K562 (cell line): Measurements from ENCODE around the gene OR7C2. TPM values are rescaled to one million over a fixed set of nuclear protein-coding genes. Genes with fewer than 3 reads are reported as not detected.

Experiments
- ATAC-seq: fragments of 200-7000 bp; cut with Tn5 transposase; 3 replicates; pipeline ENCODE4 v1.9.1; 2020; ENCODE audit warnings: moderate library complexity
- BruUV-seq: library from RNA; stranded (reverse); fragments of 400-500 nt; replicated peaks from 2 replicates; lab custom pipeline; 2021; lab: Mats Ljungman, UMichigan
- CTCF ChIA-PET: fragments of 300-600 bp; formaldehyde crosslinking; extraction: SDS; loops from one replicate; lab custom pipeline; 2021; ENCODE audit warnings: low intra/inter-chr PET ratio; lab: Yijun Ruan, JAX
- POLR2A ChIA-PET: fragments of 300-600, 350-650 bp; sonication (Branson Sonifier 250); formaldehyde crosslinking; extraction: SDS; loops from one replicate; lab custom pipeline; 2021; ENCODE audit warnings: antibody characterized with exemption, inconsistent platforms; lab: Yijun Ruan, JAX
- DNase-seq, 4 experiments: peaks; one replicate each; pipeline versions ENCODE4 v3.0.0 to v3.0.0-alpha.2; 2011 to 2018; ENCODE audit warnings: low spot score in 3 of 4, mixed read lengths in 3 of 4; ENCODE audit errors: extremely low read depth in 1 of 4
- FAIRE-seq: peaks from 2 replicates; lab custom pipeline; 2011; peaks lifted over from hg19 to GRCh38; lab: Jason Lieb, UNC
- H2AFZ ChIP-seq: 2 replicates; pipeline ENCODE4 v1.6.0; 2011; ENCODE audit warnings: low read depth, low read length, control low read depth, inconsistent platforms
- H3K27ac ChIP-seq: fragments of 200-600 bp; 3 replicates; pipeline ENCODE4 v1.8.0; 2011; ENCODE audit warnings: low read depth, mild to moderate bottlenecking, control low read depth, inconsistent platforms, low read length, moderate library complexity, mixed read lengths; ENCODE audit errors: extremely low read depth
- H3K27me3 ChIP-seq, 2 experiments: fragments of 300-600 bp in 1 of 2; 2 replicates in 1 of 2; 3 replicates in 1 of 2; pipeline versions ENCODE4 v1.6.0 to v1.8.0; 2011; ENCODE audit warnings: inconsistent platforms in 2 of 2, low read length in 2 of 2, mild to moderate bottlenecking in 1 of 2, mixed read lengths in 1 of 2, moderate library complexity in 1 of 2; ENCODE audit not compliant: control insufficient read depth in 2 of 2, insufficient read depth in 2 of 2
- H3K36me3 ChIP-seq: fragments of 300-600 bp; 3 replicates; pipeline ENCODE4 v1.8.0; 2011; ENCODE audit warnings: mild to moderate bottlenecking, low read length, inconsistent platforms; ENCODE audit not compliant: control insufficient read depth, insufficient read depth
- H3K4me1 ChIP-seq, 2 experiments: fragments of 200-600 bp in 1 of 2; replicated peaks in 1 of 2; 2 replicates in 1 of 2; 3 replicates in 1 of 2; pipeline versions ENCODE4 v1.5.1 to v1.8.0; 2011; ENCODE audit warnings: inconsistent platforms in 2 of 2, low read length in 2 of 2, mild to moderate bottlenecking in 1 of 2, mixed read lengths in 1 of 2, moderate library complexity in 1 of 2; ENCODE audit not compliant: control insufficient read depth in 2 of 2, insufficient read depth in 2 of 2
- H3K4me2 ChIP-seq: 2 replicates; pipeline ENCODE4 v1.6.1; 2011; ENCODE audit warnings: low read length, control low read depth, inconsistent platforms, mixed read lengths; ENCODE audit not compliant: insufficient read depth
- H3K4me3 ChIP-seq: fragments of 200-600 bp; sonication (generic), shearing (Covaris generic); 2 replicates; pipeline ENCODE4 v1.5.1; 2016; ENCODE audit warnings: control low read depth, inconsistent platforms
- H3K79me2 ChIP-seq: fragments of 200-600 bp; 3 replicates; pipeline ENCODE4 v1.8.0; 2011; ENCODE audit warnings: low read length, inconsistent platforms; ENCODE audit not compliant: control insufficient read depth, insufficient read depth
- H3K9ac ChIP-seq, 2 experiments: 2 replicates each; pipeline versions ENCODE4 v1.6.0 to v1.6.1; 2011; ENCODE audit warnings: low read depth in 2 of 2, low read length in 2 of 2, control low read depth in 1 of 2, inconsistent platforms in 1 of 2, mild to moderate bottlenecking in 1 of 2, mixed read lengths in 1 of 2; ENCODE audit not compliant: insufficient read depth in 1 of 2
- H3K9me1 ChIP-seq: one replicate; pipeline ENCODE4 v1.6.0; 2011; ENCODE audit warnings: inconsistent platforms, mild to moderate bottlenecking, low read length, moderate library complexity; ENCODE audit not compliant: control insufficient read depth, insufficient read depth
- H3K9me3 ChIP-seq: replicated peaks from 2 replicates; pipeline ENCODE4 v1.5.1; 2011; ENCODE audit warnings: low read depth, low read length, inconsistent platforms; ENCODE audit not compliant: control insufficient read depth, insufficient read depth
- H4K20me1 ChIP-seq: replicated peaks from 2 replicates; pipeline ENCODE4 v1.6.1; 2011; ENCODE audit warnings: low read length, inconsistent platforms, mixed read lengths; ENCODE audit not compliant: control insufficient read depth, insufficient read depth
- CHD2 ChIP-seq: IDR thresholded peaks from 2 replicates; pipeline ENCODE4 v1.6.1; 2011; ENCODE audit warnings: low read depth, low read length
- HDGF ChIP-seq: fragments of 450-650 bp; IDR thresholded peaks from 2 replicates; pipeline ENCODE4 v1.6.1; 2016
- IFI16 ChIP-seq: fragments of 250-450 bp; sonication (Bioruptor Pico); IDR thresholded peaks from 2 replicates; pipeline ENCODE4 v2.1.2; 2022; ENCODE audit warnings: mild to moderate bottlenecking, inconsistent platforms
- L3MBTL2 ChIP-seq: fragments of 450-650 bp; IDR thresholded peaks from 2 replicates; pipeline ENCODE4 v1.6.1; 2016; ENCODE audit warnings: mild to moderate bottlenecking, moderate library complexity
- MCM5 ChIP-seq: fragments of 450-650 bp; IDR thresholded peaks from 2 replicates; pipeline ENCODE4 v1.6.1; 2016; ENCODE audit warnings: low read depth
- MTA3 ChIP-seq: fragments of 450-650 bp; formaldehyde crosslinking; IDR thresholded peaks from 2 replicates; pipeline ENCODE4 v1.6.1; 2017; ENCODE audit warnings: mild to moderate bottlenecking, borderline replicate concordance
- NR2C2 ChIP-seq, 2 experiments: fragments of 200-800 bp in 1 of 2; sonication (Bioruptor generic) in 1 of 2; sonication (generic) in 1 of 2; formaldehyde crosslinking in 1 of 2; IDR thresholded peaks; 2 replicates each; pipeline versions ENCODE4 v1.6.1 to v1.8.0; 2016 to 2022; ENCODE audit warnings: mild to moderate bottlenecking in 1 of 2, missing compliant biosample characterization in 1 of 2, missing genetic modification characterization in 1 of 2, missing genetic modification reagents in 1 of 2
- RBM25 ChIP-seq: fragments of 200-400 bp; formaldehyde crosslinking; IDR thresholded peaks from 2 replicates; pipeline ENCODE4 v1.6.1; 2018; ENCODE audit warnings: low read length, low read depth, moderate library complexity; ENCODE audit not compliant: severe bottlenecking
- STAT5A ChIP-seq: IDR thresholded peaks from 2 replicates; pipeline ENCODE4 v1.6.1; 2012; ENCODE audit warnings: low read length, inconsistent platforms, borderline replicate concordance
- TCFL5 ChIP-seq: fragments of 250-450 bp; sonication (Bioruptor Pico); conservative IDR thresholded peaks from 2 replicates; pipeline ENCODE4 v1.6.1; 2021; ENCODE audit warnings: mild to moderate bottlenecking, moderate library complexity, matching md5 sums
- ZNF124 ChIP-seq: sonication (generic); formaldehyde crosslinking; IDR thresholded peaks from 2 replicates; pipeline ENCODE4 v1.8.1; 2022; ENCODE audit warnings: missing genetic modification reagents
- ZNF184 ChIP-seq: sonication (generic); formaldehyde crosslinking; IDR thresholded peaks from 2 replicates; pipeline ENCODE4 v1.5.0; 2020; ENCODE audit warnings: missing genetic modification reagents
- ZNF217 ChIP-seq: sonication (generic); formaldehyde crosslinking; IDR thresholded peaks from 2 replicates; pipeline ENCODE4 v1.8.0; 2022; ENCODE audit warnings: mild to moderate bottlenecking, missing genetic modification reagents
- ZNF57 ChIP-seq: fragments of 450-650 bp; formaldehyde crosslinking; IDR thresholded peaks from 2 replicates; pipeline ENCODE4 v1.4.0; 2020; ENCODE audit warnings: mild to moderate bottlenecking, moderate library complexity
- ZNF778 ChIP-seq: fragments of 450-650 bp; formaldehyde crosslinking; IDR thresholded peaks from 2 replicates; pipeline ENCODE4 v1.4.0; 2020; ENCODE audit warnings: mild to moderate bottlenecking, moderate library complexity
- WGBS: fragments of 100-300 bp; shearing (Covaris generic); methylation state at CpG from one replicate; pipeline ENCODE4 v1.1.6; 2016; ENCODE audit warnings: low coverage, mixed read lengths; ENCODE audit not compliant: insufficient coverage; ENCODE audit errors: missing lambda C conversion rate; 5-methylcytosine and 5-hydroxymethylcytosine counted together
- in situ Hi-C: fragments of 300-500 bp; cut with MboI; formaldehyde crosslinking; loops from 4 replicates; pipeline ENCODE4 v1.15.0; 2018; ENCODE audit warnings: inconsistent platforms, mixed read lengths
- intact Hi-C: fragments of 100-400 bp; cut with micrococcal nuclease; formaldehyde crosslinking; loops from 2 replicates; pipeline ENCODE4 v1.14.2; 2022
- polyA plus RNA-seq, 8 experiments: library from polyadenylated mRNA; depleted of rRNA in 4 of 8; stranded (reverse) in 5 of 8; unstranded in 3 of 8; fragments of >200 nt; fragmentation: Nextera tagmentation in 2 of 8; fragmentation: Illumina TruSeq in 1 of 8; extraction: Ambion mirVana in 2 of 8; extraction: Trizol in 1 of 8; gene quantifications; 2 replicates each; pipeline versions ENCODE4 v1.2.1 to v1.2.3, GENCODE V29; 2011 to 2014; ENCODE audit warnings: inconsistent platforms in 1 of 8, missing spikeins in 1 of 8
- total RNA-seq, 7 experiments: library from RNA; depleted of rRNA in 6 of 7; stranded (reverse); fragments of >200 nt in 6 of 7; fragmentation: Illumina TruSeq in 2 of 7; extraction: Trizol in 2 of 7; gene quantifications; 2 replicates each; pipeline versions ENCODE4 v1.2.1 to v1.2.3, GENCODE V29; 2011 to 2021; ENCODE audit warnings: low replicate concordance in 1 of 7
- TF ChIP-seq, protein P1 (sequence below): IDR thresholded peaks from 3 replicates; pipeline ENCODE4 v1.6.1; 2011; ENCODE audit warnings: borderline replicate concordance, mild to moderate bottlenecking; ENCODE audit not compliant: insufficient read length, insufficient read depth
- TF ChIP-seq, protein P2 (sequence below), 2 experiments: fragments of 450-650 bp; IDR thresholded peaks; 2 replicates each; pipeline ENCODE4 v1.6.1; 2018; ENCODE audit warnings: mild to moderate bottlenecking in 2 of 2, low read depth in 1 of 2; ENCODE audit not compliant: partially characterized antibody in 2 of 2

The OR7C2 gene
- total and polyA plus RNA-seq, 9 of the 15 experiments (the other 6 are each of a cell fraction or from before 2014, with no cell fraction given), result not detected

DNA sequence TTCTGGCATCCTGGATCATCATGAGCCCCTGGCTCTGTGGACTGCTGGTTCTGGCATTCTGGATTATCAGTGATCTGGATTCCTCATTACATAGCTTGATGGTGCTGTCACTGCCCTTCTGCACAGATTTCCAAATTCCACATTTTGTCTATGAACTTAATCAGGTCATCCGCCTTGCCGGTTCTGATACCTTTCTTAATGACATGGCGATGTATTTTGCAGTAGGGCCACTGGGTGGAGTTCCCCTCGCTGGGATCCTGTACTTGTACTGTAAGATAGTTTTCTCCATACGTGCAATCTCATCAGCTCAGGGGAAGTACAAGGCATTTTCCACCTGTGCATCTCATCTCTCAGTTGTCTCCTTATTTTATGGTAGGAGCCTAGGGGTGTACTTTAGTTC is 24.4 kb upstream of the OR7C2 start:
- Histone ChIP-seq H3K4me1 (no peaks in the 10 kb centered on the region), H3K36me3 (no peaks in the 10 kb centered on the region), H3K4me2 (no peak overlapping the region), H3K27ac (no peak overlapping the region), H3K9ac (no peak overlapping the region), H3K4me3 (no peak overlapping the region), H3K79me2 (no peaks in the 10 kb centered on the region), H4K20me1 (no peaks in the 10 kb centered on the region), H3K9me3 (no peaks in the 10 kb centered on the region), H3K9me1 (no peaks in the 10 kb centered on the region), H3K27me3 (peaks cover 2 to 13% of the 10 kb centered on the region in 2 experiments; a peak in 4 of 5 replicates), H2AFZ (no peak overlapping the region)
- POLR2A ChIA-PET, result interaction anchor here (0.6 to 0.7 kb wide), 2 partner anchors 70 to 271 kb away, joined by 3 read pairs; no protein-coding TSS in a partner anchor
- ATAC-seq, result no peak
- no peak for DNase-seq
- CTCF ChIA-PET, result no interaction called here
- no peak for TF ChIP-seq MCM5
- TF ChIP-seq CHD2, result no peak
- no peak for TF ChIP-seq RBM25
- TF ChIP-seq ZNF124 (CRISPR knock-in tag), result no peak
- TF ChIP-seq ZNF57 (CRISPR knock-in tag), result no peak
- TF ChIP-seq ZNF184 (CRISPR knock-in tag), result no peak
- TF ChIP-seq NR2C2 (CRISPR knock-in tag; IDR thresholded peaks at IDR 0.05), result no peak
- no peak for TF ChIP-seq NR2C2 (tag; IDR thresholded peaks at IDR 0.05)
- TF ChIP-seq, protein P1, sequence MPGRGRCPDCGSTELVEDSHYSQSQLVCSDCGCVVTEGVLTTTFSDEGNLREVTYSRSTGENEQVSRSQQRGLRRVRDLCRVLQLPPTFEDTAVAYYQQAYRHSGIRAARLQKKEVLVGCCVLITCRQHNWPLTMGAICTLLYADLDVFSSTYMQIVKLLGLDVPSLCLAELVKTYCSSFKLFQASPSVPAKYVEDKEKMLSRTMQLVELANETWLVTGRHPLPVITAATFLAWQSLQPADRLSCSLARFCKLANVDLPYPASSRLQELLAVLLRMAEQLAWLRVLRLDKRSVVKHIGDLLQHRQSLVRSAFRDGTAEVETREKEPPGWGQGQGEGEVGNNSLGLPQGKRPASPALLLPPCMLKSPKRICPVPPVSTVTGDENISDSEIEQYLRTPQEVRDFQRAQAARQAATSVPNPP, result no peak
- TF ChIP-seq L3MBTL2, result no peak
- TF ChIP-seq ZNF778, result no peak
- TF ChIP-seq TCFL5 (CRISPR knock-in tag), result no peak
- no peak for TF ChIP-seq MTA3
- TF ChIP-seq IFI16 (CRISPR knock-in tag), result no peak
- no peak for TF ChIP-seq ZNF217
- TF ChIP-seq HDGF, result no peak
- TF ChIP-seq, protein P2, sequence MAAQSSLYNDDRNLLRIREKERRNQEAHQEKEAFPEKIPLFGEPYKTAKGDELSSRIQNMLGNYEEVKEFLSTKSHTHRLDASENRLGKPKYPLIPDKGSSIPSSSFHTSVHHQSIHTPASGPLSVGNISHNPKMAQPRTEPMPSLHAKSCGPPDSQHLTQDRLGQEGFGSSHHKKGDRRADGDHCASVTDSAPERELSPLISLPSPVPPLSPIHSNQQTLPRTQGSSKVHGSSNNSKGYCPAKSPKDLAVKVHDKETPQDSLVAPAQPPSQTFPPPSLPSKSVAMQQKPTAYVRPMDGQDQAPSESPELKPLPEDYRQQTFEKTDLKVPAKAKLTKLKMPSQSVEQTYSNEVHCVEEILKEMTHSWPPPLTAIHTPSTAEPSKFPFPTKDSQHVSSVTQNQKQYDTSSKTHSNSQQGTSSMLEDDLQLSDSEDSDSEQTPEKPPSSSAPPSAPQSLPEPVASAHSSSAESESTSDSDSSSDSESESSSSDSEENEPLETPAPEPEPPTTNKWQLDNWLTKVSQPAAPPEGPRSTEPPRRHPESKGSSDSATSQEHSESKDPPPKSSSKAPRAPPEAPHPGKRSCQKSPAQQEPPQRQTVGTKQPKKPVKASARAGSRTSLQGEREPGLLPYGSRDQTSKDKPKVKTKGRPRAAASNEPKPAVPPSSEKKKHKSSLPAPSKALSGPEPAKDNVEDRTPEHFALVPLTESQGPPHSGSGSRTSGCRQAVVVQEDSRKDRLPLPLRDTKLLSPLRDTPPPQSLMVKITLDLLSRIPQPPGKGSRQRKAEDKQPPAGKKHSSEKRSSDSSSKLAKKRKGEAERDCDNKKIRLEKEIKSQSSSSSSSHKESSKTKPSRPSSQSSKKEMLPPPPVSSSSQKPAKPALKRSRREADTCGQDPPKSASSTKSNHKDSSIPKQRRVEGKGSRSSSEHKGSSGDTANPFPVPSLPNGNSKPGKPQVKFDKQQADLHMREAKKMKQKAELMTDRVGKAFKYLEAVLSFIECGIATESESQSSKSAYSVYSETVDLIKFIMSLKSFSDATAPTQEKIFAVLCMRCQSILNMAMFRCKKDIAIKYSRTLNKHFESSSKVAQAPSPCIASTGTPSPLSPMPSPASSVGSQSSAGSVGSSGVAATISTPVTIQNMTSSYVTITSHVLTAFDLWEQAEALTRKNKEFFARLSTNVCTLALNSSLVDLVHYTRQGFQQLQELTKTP (IDR thresholded peaks at IDR 0.05; ENCODE audit: low read depth in 1 of 2, partially characterized antibody in 2 of 2), result no peak
- no peak for TF ChIP-seq STAT5A
- 1% methylated on average over 5 of the region's 5 CpGs for WGBS
- no TSS peak for BruUV-seq
- no peak for FAIRE-seq
- intact Hi-C loops (no loop called here), in situ Hi-C loops (no loop called here)
